M059J (cell line): ENCODE results near the gene HDAC4. TPM values are rescaled to one million over a fixed set of nuclear protein-coding genes. Genes with fewer than 3 reads are reported as not detected.

Experiments used
- DNase-seq: peaks from one replicate; pipeline ENCODE4 v3.0.0-alpha.2; 2012; ENCODE audit warnings: low read depth
- total RNA-seq: library from RNA; depleted of rRNA; stranded (reverse); fragments of >200 nt; shearing (Covaris generic); gene quantifications from 2 replicates; pipeline ENCODE4 v1.2.3, GENCODE V29; 2014

HDAC4 gene
- total RNA-seq, 1 experiment from 2014 or later, result 3.9 TPM

GRCh38 chr2:239033801-239034560 lies 366.8 kb downstream of the HDAC4 start:
- no peak for DNase-seq

DNA sequence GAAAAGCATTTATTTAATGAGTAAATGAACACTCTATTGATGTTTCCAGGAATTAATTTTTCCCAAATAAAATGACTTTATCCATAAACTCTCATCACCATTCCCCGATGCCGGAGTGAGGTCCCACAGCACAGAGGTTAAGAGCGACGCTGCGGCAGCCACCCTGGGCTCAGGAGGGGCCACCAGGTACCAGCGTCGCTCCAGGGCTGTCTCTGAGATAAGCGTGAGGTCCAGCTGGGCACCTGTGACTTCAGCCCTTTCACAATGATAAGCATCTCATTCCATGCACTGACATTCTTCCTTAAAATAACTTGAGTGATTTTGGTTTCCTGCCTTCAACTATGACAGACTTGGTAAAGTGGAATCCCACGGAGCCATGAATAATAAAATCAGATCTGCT lies 370.9 kb downstream of the HDAC4 start:
- no peak for DNase-seq

GRCh38 chr2:239028253-239028619 lies 372.6 kb downstream of the HDAC4 start:
- DNase-seq, result no peak

DNA sequence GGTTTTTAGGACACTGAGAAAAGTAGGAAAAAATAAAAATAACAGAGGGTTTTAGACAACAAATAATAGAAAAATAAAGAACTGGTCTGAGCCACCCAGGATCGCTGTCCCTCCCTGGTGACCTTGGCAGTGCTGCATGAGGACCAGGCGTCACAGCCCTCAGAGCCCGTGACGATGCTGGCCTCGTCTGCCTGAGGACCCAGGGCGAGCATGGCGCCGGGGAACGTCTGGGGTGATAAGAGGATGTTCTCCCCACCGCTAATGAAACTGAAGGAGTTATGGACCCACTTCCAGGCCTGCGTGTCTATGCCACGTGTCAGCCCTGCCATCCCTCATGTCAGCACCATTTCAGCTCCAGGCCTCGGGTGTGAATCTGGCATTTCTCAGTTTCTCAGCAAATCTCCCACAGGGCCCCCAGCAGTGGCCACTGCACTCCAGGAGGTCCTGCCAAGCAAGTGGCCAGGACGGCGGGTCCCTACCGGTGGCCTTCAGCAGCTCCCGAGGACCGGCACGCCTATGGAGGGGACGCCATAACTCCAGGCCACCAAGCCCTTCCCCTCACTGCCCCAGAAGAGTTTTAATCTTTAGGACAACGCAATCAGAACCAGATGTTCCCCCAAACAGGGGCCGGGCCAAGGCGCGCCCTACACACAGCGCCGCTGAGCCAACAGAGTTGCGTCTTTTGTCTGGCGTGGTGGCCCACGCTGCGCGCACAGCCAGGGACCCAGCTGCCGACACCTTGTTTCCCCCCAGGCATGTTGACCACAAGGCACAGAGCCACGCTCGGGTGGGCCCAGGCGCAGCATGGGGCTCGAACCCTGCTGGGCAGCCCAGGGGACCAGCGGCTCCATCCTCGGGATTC lies 373.2 kb downstream of the HDAC4 start:
- no peak for DNase-seq

DNA sequence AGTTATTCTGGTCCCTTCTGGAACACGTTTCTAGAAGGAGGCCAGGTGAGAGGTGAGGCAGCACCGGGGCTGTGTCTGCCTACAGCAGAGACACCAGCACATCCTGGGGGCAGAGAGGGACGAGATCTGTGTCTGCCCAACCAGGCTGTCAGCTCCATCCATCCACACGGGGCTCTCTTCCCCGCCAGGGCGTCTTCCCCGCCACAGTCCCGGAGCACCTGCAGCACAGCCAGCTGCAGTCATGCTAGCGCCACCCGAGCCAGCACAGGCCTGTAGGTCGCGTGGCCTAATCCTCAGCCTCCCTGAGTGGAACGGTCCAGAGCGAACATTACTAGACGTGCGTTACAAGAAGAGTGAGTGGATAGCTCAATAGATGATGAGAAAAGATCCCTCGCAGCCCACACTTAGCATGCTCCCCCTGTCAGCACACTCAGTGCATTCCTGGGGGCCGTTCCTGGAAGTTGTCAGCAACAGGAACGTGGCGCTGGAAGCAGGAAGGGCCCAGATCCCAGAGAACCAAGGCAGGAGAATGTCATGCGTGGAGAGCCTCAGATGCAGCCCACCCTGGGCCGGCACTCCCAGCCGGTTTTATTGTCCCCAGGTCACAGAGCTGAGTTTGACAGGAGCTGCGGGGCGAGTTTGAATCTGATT lies 374.0 kb downstream of the HDAC4 start:
- no peak for DNase-seq

DNA sequence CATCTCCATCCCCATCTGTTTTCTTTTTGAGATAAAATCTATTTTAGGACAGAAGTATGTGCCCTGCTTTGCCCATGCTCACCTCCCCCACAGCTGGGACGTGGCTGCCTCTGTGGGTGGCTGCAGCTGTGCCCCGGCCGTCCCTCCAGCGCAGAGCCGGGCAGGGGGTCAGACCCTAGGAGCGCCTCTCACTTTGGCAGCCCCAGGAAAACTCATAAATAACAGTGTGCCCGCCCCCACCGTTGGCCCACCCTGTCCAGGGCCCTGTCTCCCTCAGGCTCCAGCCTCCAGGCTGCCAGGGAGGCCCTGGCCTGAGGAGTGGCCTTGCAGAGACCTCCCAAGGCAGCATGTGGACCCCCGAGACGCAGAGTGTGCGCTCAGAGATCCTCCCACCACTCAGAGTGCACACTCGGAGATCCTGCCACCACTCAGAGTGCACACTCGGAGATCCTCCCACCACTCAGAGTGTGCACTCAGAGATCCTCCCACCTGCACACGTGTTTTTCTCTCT lies 374.8 kb downstream of the HDAC4 start:
- DNase-seq, result no peak

GRCh38 chr2:239025096-239025801 lies 375.6 kb downstream of the HDAC4 start:
- DNase-seq, result peak; percentile 66

DNA sequence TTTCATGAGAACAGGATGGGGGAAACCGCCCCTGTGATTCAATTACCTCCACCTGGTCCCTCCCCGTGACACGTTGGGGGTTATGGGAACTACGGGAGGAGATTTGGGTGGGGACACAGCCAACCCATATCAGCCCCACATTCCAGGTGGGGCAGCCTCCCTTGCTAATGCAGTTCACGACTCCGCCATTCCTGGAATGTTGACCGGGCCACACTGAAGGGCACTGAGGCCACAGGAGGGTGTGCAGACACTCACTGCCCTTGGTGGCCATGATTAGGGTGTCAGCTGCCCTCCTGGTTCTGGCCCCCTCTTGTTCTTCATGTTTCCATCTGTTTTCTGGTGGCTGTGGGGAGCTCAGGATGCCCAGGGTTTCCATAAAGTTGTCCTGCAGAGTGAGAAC lies 376.6 kb downstream of the HDAC4 start:
- DNase-seq, result no peak

DNA sequence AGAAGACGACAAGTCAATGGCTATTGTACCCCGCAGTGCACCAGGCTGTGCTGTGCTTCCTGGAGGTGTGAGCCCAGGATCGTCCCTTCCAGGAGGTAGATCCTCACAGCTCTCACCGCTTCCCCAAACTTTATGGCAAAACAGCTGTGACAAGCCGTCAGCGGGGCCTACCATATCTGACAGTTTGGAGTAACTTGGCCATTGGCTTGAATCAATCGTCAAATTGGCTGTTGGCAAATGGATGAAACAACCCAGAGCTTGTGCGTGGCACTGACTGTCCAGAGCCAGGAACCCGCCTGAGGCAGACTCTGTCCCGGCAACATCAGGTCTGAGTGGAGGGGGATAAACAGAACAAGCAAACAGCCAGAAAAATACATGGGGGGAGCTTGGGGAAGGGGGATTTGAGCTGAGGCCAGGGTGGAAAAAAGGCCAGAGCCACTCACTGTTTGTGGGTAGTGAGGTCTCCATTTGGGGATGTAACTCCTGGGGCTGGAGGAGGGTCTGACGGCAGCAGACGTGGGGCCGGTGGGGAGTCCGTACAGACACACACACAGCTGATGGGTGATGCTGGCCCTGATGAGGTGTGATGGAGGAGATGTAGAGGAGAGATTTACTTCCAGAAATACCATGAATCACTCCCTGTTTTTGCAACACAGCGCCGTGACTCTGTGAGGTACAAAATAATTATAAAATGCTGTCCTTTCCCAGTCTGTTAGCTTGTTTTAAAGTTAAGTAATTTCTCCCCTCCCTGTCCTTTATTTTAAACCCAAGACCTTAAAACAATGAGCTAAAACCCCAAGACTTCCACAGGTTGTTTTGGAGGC lies 378.2 kb downstream of the HDAC4 start:
- no peak for DNase-seq

- no peak for DNase-seq
Observed at GRCh38 chr2:239021651-239022436, 379.0 kb downstream of the HDAC4 start.

DNA sequence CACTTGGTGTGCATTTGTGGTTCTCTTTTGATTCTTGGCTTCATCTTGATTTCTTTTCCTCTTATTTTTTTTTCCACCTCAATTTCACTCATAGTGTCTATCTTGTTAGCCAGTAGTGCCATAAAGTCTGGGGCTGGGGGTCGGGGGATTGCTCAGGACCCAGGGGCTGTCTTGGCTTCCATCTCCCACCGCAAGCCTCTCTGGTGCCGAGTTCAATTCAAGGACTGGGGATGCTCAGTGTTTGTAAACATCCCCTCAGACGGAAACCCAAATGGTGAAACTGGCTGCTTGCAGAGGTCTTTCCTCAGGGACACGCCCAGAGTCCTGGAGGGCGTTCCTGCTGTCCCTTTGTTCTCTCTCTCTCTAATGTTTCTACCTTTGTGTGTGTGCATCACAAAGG lies 379.6 kb downstream of the HDAC4 start:
- no peak for DNase-seq

DNA sequence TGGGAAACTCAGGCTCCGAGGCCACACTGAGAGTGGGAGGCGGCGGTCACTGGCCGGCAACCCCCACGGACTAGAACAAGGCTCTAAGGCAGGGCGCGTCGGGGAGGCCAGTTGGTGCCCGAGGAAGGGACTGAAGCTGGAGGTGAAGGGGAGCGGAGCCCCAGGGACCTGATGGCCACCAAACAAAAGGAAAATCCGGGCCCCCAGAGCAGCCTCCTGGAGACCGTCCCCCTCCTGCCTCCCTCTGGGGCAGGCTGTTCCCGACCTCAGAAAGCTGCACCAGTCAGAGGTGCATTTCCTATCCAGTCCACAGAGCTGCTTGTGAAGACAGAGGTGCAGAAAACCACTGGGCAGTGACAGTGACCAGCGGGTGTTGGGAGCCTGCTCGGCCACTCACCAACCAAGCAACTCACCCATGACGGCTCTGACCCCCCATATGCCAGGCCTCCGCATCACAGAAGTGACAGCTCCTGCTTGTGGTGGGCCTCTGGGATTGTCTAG lies 380.2 kb downstream of the HDAC4 start:
- no peak for DNase-seq

- no peak for DNase-seq
Observed at GRCh38 chr2:239019183-239019581, 381.6 kb downstream of the HDAC4 start.

- DNase-seq, result no peak
Observed at GRCh38 chr2:239018271-239019182, 382.3 kb downstream of the HDAC4 start.

DNA sequence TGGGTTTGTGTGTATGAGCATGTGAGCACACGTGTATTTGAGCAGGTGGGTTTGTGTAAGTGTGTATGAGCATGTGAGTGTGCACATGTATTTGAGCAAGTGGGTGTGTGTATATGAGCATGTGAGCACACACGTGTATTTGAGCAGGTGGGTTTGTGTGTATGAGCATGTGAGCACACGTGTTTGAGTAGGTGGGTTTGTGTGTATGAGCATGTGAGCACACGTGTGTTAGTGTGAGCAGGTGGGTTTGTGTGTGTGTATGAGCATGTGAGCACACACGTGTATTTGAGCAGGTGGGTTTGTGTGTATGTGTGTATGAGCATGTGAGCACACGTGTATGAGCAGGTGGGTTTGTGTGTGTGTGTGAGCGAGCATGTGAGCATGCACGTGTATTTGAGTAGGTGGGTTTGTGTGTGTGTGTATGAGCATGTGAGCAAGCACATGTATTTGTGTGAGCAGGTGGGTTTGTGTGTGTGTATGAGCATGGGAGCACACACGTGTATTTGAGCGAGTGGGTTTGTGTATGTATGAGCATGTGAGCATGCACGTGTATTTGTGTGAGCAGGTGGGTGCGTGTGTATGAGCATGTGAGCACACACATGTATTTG lies 383.2 kb downstream of the HDAC4 start:
- DNase-seq, result no peak

DNA sequence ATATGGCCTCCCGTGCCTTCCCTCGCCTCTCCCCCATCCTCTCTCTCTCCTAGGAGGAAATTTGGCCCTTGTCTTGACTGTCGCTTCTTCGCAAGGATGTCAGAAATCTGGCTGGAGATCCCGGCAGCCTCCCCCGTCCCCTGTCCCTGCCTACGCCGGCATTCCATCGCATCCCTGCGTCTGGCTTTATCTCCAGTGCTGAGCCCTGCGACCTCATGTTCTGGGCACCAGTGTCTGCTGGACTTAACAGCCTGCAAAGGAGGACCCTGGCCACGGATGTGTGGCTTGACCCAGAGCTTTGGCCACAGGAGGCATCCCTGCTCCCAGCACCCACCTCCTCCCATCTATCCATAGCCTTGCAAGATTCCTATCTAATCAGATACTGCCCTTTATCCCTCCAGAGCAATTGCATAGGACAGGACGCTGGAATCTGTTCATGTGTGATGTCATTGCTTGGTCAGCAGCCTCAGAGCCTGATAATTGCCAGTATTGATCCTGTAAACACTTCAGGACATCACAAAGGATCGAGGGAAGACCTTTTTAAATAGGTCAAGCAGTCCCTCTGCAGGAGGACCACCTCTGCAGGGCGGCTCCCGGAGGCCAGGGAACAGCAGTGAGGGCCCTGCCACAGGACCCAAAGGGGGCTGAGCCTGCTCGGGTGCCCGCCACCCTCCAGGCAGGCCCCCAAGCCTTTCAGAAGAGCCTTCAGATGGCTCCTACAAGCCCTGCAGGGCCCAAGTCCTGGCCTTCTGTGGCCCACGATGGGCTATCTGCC lies 384.7 kb downstream of the HDAC4 start:
- DNase-seq, result no peak

GRCh38 chr2:239015218-239015900 lies 385.5 kb downstream of the HDAC4 start:
- no peak for DNase-seq
